HFFc6 (cell line): ENCODE results near the gene TRIM66. TPM values are rescaled to one million over a fixed set of nuclear protein-coding genes. Genes with fewer than 3 reads are reported as not detected.

ENCODE experiments used
- DNase-seq: peaks from one replicate; pipeline ENCODE4 v3.0.0-alpha.2; 2018
- H3K27ac Mint-ChIP-seq: 2 replicates; pipeline ENCODE4 v1.8.0; 2020; ENCODE audit warnings: mild to moderate bottlenecking, mixed read lengths
- H3K27me3 Mint-ChIP-seq: 2 replicates; pipeline ENCODE4 v1.8.0; 2021; ENCODE audit warnings: mild to moderate bottlenecking, moderate library complexity, mixed read lengths; ENCODE audit not compliant: insufficient read depth
- H3K36me3 Mint-ChIP-seq: 2 replicates; pipeline ENCODE4 v1.8.0; 2021; ENCODE audit warnings: low read depth, mixed read lengths
- H3K4me1 Mint-ChIP-seq: 2 replicates; pipeline ENCODE4 v1.8.0; 2020; ENCODE audit warnings: low read depth, mixed read lengths
- H3K4me3 Mint-ChIP-seq: 2 replicates; pipeline ENCODE4 v1.8.0; 2020; ENCODE audit warnings: mild to moderate bottlenecking, moderate library complexity, mixed read lengths
- H3K9me3 Mint-ChIP-seq: 2 replicates; pipeline ENCODE4 v1.8.0; 2020; ENCODE audit warnings: mild to moderate bottlenecking, mixed read lengths
- total RNA-seq, 6 experiments: library from RNA; stranded (reverse); fragmentation: NEBNext Ultra II Directional; extraction: Animal tissue kit (Norgen Biotek cat#: 25700); gene quantifications; 2 replicates in 1 of 6; 3 replicates in 5 of 6; pipeline ENCODE4 v1.2.3, GENCODE V29; 2021
- TF ChIP-seq, protein P1 (sequence below): fragments of 200-600 bp; sonication (generic); IDR thresholded peaks from 2 replicates; pipeline ENCODE4 v1.5.0; 2021; ENCODE audit warnings: antibody characterized with exemption, mild to moderate bottlenecking

TRIM66 gene
- total RNA-seq, 6 experiments from 2014 or later = 4.5 to 6.9 (median 5.6) TPM

DNA sequence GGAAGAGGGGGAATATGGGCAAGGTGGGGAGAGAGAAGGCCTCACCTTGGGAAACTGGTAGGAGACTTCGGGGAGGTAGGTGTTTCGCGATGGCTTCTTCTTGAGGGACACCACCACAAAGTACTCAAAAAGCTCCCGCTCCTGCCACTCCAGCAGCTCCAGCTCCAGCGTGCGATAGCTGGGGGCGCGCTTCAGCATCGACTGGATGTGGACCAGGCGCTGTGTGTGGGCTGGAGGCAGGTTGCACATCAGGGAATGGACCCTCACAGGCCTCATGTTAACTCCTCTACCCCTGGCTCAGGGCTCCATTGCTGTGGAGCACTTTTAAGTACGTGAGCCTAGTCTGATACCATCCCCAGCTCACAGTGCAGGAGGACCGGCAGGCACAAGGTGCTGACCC, 30.0 kb upstream of the TRIM66 start:
- Mint-ChIP-seq H3K27ac (no peak overlapping the region), H3K36me3 (peaks cover 47% of the 10 kb centered on the region), H3K4me1 (peaks cover 53% of the 10 kb centered on the region), H3K4me3 (no peak overlapping the region), H3K9me3 (no peaks in the 10 kb centered on the region), H3K27me3 (peaks cover 9% of the 10 kb centered on the region)
- TF ChIP-seq, protein P1, sequence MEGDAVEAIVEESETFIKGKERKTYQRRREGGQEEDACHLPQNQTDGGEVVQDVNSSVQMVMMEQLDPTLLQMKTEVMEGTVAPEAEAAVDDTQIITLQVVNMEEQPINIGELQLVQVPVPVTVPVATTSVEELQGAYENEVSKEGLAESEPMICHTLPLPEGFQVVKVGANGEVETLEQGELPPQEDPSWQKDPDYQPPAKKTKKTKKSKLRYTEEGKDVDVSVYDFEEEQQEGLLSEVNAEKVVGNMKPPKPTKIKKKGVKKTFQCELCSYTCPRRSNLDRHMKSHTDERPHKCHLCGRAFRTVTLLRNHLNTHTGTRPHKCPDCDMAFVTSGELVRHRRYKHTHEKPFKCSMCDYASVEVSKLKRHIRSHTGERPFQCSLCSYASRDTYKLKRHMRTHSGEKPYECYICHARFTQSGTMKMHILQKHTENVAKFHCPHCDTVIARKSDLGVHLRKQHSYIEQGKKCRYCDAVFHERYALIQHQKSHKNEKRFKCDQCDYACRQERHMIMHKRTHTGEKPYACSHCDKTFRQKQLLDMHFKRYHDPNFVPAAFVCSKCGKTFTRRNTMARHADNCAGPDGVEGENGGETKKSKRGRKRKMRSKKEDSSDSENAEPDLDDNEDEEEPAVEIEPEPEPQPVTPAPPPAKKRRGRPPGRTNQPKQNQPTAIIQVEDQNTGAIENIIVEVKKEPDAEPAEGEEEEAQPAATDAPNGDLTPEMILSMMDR = no peak
- DNase-seq = no peak

DNA sequence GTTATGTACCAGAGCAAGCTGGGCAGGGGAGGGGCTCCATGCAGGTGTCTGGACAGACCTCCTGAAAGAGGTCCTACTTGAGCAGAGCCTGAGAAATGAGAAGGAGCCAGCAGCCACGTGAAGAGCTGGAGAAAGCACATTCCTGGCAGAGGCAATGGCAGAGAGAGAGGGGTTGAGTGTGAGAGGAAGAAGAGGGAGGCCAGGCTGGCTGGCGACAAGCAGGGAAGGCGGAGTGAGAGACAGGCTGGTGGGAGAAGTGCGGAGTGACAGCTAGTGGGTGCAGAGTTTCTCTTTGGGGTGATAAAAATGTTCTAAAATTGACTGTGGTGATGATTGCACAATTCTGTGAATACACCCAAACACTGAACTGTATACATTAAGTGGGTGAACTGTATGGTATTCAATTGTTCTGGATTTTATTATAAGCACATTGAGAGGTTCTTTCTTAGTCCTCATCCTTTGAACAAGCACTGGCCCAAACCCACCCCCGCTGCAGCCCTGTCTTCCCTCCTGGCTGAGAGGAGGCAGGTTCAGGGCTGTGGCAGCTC, 29.5 kb upstream of the TRIM66 start:
- Mint-ChIP-seq H3K36me3 (peaks cover 42% of the 10 kb centered on the region), H3K27me3 (peaks cover 5% of the 10 kb centered on the region), H3K4me3 (no peak overlapping the region), H3K4me1 (peaks cover 47% of the 10 kb centered on the region), H3K27ac (no peak overlapping the region; the same call in 1 of the 2 replicates), H3K9me3 (no peaks in the 10 kb centered on the region)
- TF ChIP-seq, protein P1 = no peak
- DNase-seq = no peak

DNA sequence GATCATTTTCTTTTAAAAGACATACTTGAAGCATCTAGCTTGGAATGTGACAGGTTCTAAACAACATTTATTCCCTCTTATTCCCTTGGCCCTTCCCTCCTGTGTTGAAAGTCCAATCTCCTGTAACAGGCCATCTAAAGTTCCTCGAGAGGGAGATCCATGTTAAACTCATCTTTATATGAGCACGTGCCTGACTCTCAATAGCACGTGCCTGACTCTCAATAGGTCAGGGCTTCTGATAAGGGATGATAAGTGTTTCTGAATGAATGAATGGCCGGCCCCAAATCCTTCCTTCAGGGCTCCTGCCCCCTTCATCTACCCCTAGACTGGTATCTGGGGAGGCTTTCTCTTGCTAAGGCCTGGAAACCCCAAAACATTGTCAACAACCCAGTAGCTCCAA, 27.3 kb upstream of the TRIM66 start:
- peak overlapping the region; percentile 80 for H3K27ac Mint-ChIP-seq
- H3K9me3 Mint-ChIP-seq = no peaks in the 10 kb centered on the region
- no peak overlapping the region for H3K4me3 Mint-ChIP-seq

DNA sequence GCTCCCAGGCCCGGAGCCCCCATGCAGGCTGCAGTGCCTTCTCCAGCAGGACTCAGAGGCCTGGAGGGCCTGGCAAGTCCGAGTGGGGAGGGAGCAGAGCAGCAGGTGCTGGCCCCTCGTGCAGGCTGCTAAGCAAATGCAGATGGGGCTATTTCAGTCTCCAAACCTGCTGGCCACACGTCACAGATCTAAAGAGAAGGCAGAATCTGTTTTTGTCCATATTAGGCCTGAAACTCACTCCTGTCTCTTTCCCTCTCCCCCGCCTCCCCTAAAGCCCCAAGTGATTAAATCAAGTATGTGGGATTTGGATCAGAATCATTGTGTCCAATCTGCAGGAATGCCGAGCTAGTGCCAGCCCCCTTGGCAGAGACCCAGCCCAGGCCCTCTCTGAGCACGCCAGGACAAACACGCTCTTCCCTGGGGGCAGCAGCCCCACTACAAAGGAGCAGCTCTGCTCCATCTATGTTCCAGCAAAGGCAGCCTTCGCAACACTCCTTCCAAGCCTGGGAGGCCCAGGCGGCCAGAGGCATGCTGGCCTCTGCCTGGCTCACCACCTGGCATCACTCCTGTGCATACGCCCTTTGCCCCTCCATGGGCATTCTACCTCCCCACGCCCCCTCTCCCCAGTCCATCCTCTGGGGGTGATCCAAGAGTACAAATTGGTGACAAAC, 26.7 kb upstream of the TRIM66 start:
- Mint-ChIP-seq H3K27me3 (no peaks in the 10 kb centered on the region; the same call in 1 of the 2 replicates), H3K27ac (peak overlapping the region; percentile 80), H3K9me3 (no peaks in the 10 kb centered on the region), H3K4me1 (peaks cover 24% of the 10 kb centered on the region), H3K4me3 (no peak overlapping the region), H3K36me3 (peaks cover 40% of the 10 kb centered on the region)
- peak; percentile 89 for DNase-seq
- TF ChIP-seq, protein P1 = no peak

More for the DNA sequence above, 27.3 kb upstream of the TRIM66 start:
- H3K36me3 Mint-ChIP-seq = peaks cover 44% of the 10 kb centered on the region
- H3K27me3 Mint-ChIP-seq = peaks cover 5% of the 10 kb centered on the region
- no peak for DNase-seq
- TF ChIP-seq, protein P1 = no peak
- peaks cover 30% of the 10 kb centered on the region for H3K4me1 Mint-ChIP-seq

DNA sequence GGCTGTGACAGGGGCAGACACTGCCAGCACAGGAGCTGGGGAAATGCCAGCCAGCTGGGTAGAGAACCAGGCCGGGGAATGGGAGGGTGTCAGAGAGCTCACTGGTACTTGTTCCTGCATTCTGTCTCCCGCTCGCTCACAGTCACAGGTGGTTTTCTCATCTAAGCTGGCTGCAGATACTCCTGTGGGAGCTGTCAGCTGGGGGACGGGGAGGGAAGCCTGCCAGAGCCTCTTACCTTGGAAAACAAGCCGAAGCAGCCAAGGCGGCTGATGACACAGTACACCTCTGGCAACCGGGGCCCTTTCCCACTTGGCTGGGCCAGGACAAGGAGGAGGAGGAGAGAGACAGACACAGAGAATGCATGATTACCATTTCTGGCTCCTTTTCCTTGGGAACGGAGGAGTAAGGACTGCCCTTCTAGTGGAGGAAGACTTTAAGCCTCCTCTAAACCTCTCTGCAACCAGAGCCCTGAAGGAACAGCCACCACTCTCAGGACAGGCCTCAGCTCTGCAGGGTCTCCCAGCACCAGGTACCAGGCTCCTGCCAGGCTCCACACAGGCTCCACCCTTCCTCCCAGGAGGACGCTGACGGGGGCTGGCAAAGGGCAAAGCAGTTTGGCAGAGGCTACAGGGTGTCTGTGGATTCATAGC, 25.2 kb upstream of the TRIM66 start:
- Mint-ChIP-seq H3K36me3 (peaks cover 43% of the 10 kb centered on the region), H3K4me3 (no peak overlapping the region), H3K9me3 (no peaks in the 10 kb centered on the region), H3K4me1 (peaks cover 20% of the 10 kb centered on the region), H3K27ac (no peak overlapping the region), H3K27me3 (no peaks in the 10 kb centered on the region; the same call in 1 of the 2 replicates)
- DNase-seq = no peak
- TF ChIP-seq, protein P1 = no peak
